Breast epithelium (tissue), 3 donors: ENCODE results near the gene PROM2.

Experiments used
- CTCF ChIP-seq, 3 donors: fragments of 450-650 bp; IDR thresholded peaks; one replicate each; pipeline ENCODE4 v1.5.1; 2016 to 2017; ENCODE audit warnings: antibody characterized with exemption in 3 of 3, mild to moderate bottlenecking in 3 of 3, moderate library complexity in 3 of 3
- POLR2A ChIP-seq: fragments of 450-650 bp; IDR thresholded peaks from one replicate; pipeline ENCODE4 v1.6.1; 2016; ENCODE audit warnings: antibody characterized with exemption, mild to moderate bottlenecking, moderate library complexity
- POLR2AphosphoS5 ChIP-seq, 3 donors: sonication (generic); formaldehyde crosslinking; IDR thresholded peaks; one replicate each; pipeline ENCODE4 v1.6.1; 2017; ENCODE audit warnings: antibody characterized with exemption in 3 of 3

DNA sequence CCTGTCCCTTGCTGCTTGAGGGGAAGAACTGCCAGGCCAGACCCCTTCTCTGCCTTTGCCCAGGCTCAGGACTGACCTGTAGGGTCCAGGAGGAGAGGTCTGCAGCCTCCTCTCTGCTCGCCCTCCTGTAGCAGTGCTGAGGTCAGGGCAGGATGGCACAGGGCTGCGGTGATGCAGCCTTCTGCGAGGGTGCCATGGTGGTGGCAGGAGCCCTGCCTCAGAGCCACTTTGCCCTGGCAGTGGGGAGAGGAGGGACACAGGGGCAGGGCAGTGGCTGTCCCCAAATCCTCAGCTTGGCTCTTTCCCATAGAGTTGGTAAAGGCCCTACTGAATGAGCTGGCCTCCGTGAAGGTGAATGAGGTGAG lies 884 bp downstream of the PROM2 start:
- no peak for TF ChIP-seq POLR2A
- no peak for TF ChIP-seq CTCF (IDR thresholded peaks at IDR 0.05)
- no peak for TF ChIP-seq POLR2AphosphoS5 (IDR thresholded peaks at IDR 0.05)
